CD4-positive, alpha-beta T cell treated with Interleukin-6 at 100 ng/mL for 8 hours (primary cell): ENCODE measurements around the gene LINC01488.

Source experiments
- DNase-seq: peaks from one replicate; pipeline ENCODE4 v3.0.0-alpha.2; 2020; ENCODE audit warnings: mixed read lengths, low spot score

Gene LINC01488

DNA sequence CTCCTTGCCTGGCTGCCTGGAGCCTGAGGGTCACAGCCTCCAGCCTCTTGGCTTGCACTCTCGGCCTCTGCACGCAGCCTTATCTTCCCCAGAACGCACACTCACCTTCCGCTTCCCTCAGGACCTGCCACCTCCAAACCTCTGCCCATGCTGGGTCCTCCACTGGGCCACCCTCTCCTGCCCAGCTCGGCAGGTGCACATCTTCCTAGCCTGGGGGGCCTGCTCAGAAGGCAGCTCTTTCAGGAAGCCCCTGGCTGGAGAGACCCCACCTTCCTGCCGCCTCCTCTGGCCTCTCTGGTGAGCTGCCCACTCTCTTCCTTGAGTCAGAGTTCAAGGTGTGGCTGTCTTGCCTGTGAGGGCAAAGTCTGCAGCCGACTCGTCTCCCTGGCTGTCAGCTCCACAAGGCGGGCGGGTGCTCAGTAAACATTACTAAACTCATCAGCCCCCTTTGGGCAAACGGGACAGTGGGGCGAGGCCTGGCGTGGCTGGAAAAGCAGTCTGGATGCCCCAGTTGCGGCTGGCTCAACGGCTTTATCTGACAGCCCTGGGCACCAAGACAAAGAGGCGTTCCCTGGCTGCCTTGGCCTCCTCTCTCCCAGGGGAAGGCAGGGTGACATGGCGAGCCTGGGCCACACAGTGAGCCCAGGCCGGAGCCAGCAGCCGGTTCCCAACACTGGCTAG lies 1.7 kb upstream of the LINC01488 start:
- DNase-seq, result no peak

DNA sequence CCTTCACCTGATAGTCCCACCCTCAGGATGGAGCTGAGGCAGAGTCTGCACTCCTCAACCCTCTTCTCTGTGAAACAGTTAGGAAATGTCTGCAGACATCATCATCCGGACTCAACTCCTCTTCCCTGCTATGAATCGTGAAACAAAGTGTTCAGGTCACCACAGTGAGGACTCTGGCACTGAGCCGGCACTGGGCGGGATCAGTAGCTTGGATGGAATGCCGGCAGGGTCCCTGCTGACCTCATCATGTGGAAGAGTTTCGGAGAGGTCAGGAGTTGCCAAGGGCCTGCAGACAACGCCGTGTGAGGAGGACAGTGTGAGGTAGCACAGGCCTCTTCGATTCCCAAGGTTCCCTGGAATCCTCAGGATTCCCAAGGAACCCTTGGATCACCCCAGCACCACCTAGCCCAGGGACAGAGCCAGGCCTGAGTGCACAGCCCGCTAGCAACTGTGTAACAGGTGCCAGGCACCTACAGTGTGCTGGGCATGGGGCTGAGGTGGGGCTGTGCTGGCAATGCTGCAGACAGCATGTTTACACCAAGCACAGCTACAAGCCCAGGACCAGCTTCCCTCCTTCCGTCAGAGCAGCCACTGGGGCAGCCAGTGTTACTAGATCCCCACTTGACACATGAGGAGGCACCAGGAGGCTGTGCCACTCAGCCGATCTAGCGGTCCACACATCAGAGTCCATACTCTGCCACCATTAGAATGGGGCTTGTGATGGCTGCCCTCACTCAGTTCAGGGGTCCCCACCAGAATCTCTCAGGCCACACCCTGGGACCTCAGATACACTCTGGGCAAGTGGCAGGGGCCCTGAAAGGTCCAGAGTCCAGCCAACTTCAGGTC lies 693 bp upstream of the LINC01488 start:
- no peak for DNase-seq

DNA sequence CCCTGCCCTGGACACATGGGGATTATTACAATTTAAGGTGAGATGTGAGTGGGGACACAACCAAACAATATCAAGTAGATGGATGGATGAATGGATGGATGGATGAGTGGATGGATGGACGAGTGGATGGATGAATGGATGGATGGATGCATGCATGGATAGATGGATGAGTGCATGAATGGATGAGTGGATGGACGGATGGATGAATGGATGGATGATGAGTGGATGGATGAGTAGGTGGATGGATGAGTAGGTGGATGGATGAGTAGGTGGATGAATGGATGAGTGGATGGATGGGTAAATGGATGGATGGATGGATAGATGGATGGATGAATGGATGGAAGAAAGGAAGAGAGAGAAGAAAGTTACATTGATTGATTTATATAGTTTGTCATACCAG lies 859 bp downstream of the LINC01488 start:
- DNase-seq, result no peak

GRCh38 chr11:69483170-69483569 lies 1.7 kb downstream of the LINC01488 start:
- DNase-seq, result no peak

DNA sequence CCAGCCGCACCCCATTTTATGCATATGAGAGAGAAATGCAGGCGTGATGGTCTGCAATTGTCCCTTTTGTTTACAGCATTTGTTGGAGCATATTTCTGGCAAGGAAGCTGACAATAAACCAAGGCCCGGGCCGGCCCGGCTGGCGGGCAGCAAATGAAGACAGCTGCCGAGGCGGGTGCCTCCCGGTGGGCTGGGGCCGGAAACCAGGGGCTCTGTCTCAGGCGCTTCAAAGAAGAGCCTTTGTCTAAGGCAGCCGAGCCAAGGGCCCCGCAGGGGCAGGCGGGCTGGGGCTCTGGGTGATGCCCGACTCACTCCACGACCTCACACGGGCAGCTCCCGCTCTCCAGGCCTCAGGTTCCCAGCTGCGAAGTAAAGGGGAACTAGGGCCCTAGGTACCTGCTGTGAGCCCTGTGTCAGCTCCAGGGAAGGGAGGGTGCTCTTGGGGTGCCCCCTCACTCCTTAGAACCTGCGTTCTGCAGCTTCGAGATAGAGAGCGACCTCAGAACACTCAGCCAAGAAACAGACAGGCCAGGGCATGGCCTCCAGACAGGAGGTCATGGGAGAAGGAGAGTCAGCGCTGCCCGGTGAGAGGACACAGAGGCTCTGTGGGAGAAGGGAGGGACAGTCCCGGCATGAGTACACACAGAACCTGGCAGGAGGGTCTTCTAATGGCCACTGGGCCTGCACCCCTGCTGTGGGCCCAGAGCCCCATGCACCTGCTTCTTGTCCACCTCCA lies 2.4 kb downstream of the LINC01488 start:
- DNase-seq, result no peak

DNA sequence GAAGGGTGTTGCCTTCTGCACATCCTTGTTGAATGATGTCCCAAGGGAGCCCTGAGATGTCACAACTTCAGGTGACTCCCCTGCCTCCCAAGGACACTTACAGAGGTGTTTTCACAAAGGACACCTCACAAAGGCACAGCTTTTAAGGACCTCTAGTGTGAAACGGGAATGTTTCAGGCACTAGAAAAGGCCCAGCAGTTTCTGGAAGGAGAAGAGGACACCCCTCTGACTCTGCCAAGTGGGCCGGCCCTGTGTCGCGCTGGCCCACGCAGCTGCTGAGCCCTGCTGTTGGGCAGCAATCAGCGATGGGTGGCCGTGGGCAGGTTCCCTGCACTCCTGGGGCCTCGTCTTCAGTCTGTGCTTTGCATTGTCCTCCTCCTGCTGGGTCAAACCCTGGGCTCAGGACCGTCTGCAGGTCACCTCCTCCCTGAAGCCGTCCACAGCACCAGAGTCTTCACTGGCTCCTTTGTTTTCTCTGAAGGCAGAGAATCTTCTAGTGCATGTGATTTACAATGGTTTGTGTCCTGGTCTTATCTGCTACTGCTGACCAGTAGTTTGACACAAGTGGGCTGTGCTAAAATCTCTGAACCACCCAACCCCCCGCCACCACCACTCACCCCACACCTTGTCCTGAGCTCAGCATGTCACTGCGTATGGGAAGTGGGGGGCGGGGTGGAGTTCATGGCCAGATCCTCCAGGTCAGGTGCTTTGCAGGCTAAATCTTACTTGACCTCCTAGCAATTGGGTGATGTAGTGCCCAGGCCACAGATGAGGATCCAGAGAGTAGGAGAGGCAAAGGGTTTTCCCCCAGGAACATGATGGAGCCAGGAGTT lies 3.2 kb downstream of the LINC01488 start:
- no peak for DNase-seq

DNA sequence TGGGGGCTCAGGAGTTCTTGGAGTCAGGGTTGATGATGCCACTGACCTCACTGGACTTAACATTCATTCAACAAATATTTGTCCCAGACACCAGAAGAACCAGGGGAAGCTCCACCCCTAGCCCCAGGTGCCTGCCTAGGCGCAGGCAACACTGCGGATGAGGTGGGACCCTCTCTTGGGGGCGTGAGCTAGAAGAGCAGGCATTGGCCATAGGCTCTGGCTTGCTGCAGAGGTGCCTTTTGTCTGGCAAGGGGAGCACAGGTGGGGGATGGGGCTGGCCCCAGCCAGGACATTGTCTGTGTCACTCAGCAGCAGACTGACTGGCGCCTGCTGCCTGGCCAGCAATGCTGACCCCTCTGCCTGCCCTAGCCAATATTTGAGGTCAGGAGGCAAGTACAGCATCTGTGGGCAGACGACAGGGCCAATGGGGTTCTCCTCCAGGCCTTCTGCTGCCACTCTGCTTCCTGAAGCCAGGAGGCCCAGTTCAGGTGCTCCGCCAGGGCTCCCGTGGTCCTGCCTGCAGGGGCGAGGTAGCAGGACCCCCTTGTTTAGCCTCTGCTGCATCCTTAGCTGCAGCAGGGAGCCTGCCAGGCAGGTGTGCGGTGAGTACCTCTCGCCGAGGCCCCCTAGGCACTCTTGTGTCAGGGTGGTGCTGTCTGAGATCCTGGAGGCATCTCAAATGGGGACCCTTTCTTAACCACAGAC lies 4.0 kb downstream of the LINC01488 start:
- DNase-seq, result no peak

GRCh38 chr11:69486056-69486772 lies 4.8 kb downstream of the LINC01488 start:
- DNase-seq, result no peak

DNA sequence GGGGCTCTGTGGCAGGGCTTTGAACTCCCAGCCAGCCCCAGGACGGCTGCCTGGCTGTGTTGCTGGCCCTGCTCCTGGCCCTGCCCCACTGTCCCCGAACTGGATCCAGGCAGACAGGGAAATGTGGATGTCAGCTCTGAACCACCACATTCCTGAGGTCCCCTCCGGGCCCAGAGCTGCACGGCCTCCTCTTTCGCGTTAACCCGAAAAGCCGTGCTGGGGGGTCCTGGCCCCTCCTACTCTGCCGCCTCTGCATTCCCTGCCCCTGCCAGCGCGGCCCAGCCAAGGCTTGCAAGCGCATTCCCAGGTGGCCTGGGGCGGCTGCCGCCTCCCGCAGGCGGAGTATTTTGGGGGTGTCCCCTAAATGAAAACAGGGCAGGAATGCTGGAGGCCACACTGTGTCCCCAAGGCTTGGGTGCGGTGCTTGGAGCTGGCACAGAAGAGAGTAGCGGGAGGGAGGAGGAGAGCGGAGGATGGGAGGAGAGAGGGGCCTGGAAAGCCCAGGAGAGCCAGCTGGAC lies 5.4 kb downstream of the LINC01488 start:
- DNase-seq, result no peak

DNA sequence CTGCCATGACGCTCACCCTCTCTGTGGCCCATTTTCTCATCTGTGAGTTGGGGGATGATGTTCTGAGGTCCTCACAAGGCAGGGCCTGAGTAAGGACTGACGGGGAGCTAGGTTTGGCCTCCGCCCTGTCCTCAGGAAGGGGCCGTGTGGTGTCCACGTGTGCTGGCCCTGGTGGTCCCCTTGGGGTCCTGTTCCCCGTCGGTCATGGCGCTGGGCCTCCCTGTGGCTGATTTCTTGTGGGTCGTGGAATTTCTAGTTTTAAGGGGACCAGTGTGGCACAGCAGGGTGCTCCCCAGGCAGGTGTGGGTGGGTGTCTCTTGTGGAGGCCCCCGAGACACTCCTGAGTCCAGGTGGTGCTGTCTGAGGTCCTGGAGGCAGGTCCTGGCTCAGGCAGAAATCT lies 5.9 kb downstream of the LINC01488 start:
- DNase-seq, result no peak

- no peak for DNase-seq
Observed at GRCh38 chr11:69487849-69488542, 6.5 kb downstream of the LINC01488 start.

GRCh38 chr11:69488543-69488940 lies 7.1 kb downstream of the LINC01488 start:
- DNase-seq, result no peak

- DNase-seq, result no peak
Observed at GRCh38 chr11:69489031-69489745, 7.7 kb downstream of the LINC01488 start.

- no peak for DNase-seq
Observed at GRCh38 chr11:69489746-69490365, 8.4 kb downstream of the LINC01488 start.

DNA sequence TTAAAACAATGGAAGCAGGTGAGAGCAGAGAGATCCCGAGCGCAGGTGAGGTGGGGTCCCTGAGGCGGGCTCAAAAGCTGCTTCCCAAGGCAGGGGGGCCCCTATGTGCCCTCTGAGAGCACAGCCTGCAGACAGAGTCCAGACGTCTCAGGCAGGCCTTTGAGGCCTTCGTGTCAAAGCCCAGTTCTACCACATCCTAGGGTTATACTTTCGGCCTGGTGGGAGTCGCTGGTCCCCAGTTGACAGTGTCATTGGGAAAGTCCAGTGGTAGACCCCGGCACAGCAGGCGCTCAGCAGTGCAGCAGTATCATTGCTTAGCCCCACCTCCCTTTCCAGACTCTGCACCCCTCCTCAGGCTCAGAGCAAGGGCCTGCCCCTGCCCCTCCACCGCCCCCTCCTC lies 9.1 kb downstream of the LINC01488 start:
- DNase-seq, result no peak

DNA sequence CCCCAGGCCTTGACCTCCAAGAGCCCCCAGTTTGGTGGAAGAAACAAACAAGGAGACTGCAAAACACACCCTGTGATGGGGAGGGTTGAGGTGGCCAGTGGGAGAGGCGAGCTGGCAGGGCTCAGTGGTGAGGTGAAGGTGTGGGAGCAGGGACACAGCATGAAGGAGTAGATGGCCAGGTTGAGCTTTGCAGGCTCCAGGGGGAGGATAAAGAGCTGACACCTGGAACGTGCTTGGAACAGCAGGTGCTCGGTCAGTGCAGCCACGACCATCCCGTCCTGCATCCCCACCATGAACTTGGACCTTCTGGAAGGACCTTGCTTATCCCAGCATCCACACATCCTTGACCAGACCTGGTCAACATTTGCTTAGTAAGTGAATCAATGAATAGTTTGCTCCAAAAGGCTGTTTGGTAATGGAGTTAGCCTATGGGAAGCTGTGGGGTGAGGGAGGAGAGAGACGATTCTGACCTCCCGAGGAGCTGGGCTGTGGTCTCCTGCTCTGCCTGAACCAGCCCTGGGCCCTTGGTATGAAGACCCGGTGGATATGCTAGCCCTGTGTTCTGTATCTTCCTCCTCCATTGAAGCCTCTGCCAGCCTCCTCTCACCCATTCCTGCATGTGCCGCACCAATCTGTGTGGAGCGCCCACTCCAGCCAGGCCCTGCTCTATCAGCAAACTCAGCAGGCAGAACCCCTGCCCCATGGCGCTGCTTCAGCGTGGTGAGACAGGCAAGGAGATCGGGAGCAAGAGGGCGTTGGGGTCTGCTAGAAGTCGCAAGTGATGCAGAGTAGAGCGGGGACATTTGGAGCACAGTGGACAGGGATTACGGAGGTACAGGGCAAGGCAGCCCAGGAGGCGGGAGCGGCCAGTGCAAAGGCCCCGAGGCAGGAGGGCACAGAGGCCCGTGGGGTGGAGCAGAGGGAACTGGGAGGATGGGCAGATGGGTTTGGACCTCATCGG lies 9.9 kb downstream of the LINC01488 start:
- DNase-seq, result no peak

DNA sequence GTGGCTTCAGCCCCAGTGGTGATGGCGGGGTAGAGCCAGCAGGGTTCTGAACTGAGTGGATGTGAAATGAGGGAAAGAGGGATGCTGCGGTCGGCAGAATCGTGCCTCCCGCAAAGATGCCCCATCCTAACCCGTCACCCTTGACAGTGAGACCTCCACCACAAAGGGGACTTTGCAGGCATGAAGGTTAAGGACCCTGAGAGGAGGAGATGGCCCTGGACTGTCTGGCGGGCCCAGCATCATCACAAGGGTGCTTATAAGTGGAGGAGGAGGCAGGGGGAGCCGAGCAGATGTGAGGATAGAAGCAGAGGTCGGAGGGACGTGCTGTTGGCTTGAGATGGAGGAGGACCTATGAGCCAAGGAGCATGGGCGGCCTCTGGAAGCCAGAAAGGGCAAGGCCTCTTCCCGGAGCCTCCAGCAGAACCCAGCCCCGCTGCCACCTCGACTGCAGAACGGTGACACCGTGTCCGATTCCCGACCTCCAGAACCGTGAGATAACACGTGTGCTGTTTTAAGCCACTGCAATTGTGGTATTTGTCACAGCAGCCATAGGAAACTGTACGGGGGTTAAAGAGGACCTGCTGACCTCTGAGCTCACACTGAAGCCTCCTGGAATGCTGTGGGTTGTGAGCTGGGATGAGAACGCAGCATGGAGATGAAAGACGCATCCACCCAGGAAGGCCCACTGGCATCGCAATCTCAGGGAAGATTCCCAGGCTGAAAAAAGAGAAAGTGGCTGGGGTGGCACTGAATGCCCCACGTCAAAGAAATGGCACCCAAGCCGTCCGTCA lies 10.9 kb downstream of the LINC01488 start:
- no peak for DNase-seq
